Lower leg skin (tissue), 4 donors: ENCODE results near the gene TMEM239. TPM values are rescaled to one million over a fixed set of nuclear protein-coding genes. Genes with fewer than 3 reads are reported as not detected.

Experiments
- DNase-seq, 2 donors: peaks; one replicate each; pipeline ENCODE4 v3.0.0-alpha.2; 2019; ENCODE audit warnings: low spot score in 2 of 2
- H3K4me3 ChIP-seq: fragments of 200-600 bp; sonication (generic); 2 replicates; pipeline ENCODE4 v1.5.1; 2017; ENCODE audit warnings: mild to moderate bottlenecking, low read depth; ENCODE audit not compliant: poor library complexity, severe bottlenecking
- POLR2A ChIP-seq, 2 donors: fragments of 450-650 bp; IDR thresholded peaks; one replicate each; pipeline ENCODE4 v1.6.1; 2016 to 2017; ENCODE audit warnings: antibody characterized with exemption in 2 of 2, mild to moderate bottlenecking in 1 of 2, moderate library complexity in 1 of 2
- WGBS, 2 donors: methylation state at CpG; one replicate each; pipeline ENCODE4 v1.1.5; 2018; 5-methylcytosine and 5-hydroxymethylcytosine counted together
- intact Hi-C: fragments of 100-400 bp; cut with DNase I; formaldehyde crosslinking; loops from one replicate; pipeline ENCODE4 v1.15.0; 2023; ENCODE audit warnings: low total_unique reads
- total RNA-seq, 4 donors: library from RNA; depleted of rRNA; stranded (reverse); fragments of >200 nt; gene quantifications; one replicate each; pipeline ENCODE4 v1.1.0, GENCODE V29; 2016
- TF ChIP-seq, protein P1 (sequence below), 3 donors: fragments of 450-650 bp; IDR thresholded peaks; one replicate each; pipeline ENCODE4 v1.5.1; 2016; ENCODE audit warnings: antibody characterized with exemption in 3 of 3, mild to moderate bottlenecking in 3 of 3, moderate library complexity in 2 of 3

The TMEM239 gene
- total RNA-seq, 4 donors from 2014 or later: not detected

DNA sequence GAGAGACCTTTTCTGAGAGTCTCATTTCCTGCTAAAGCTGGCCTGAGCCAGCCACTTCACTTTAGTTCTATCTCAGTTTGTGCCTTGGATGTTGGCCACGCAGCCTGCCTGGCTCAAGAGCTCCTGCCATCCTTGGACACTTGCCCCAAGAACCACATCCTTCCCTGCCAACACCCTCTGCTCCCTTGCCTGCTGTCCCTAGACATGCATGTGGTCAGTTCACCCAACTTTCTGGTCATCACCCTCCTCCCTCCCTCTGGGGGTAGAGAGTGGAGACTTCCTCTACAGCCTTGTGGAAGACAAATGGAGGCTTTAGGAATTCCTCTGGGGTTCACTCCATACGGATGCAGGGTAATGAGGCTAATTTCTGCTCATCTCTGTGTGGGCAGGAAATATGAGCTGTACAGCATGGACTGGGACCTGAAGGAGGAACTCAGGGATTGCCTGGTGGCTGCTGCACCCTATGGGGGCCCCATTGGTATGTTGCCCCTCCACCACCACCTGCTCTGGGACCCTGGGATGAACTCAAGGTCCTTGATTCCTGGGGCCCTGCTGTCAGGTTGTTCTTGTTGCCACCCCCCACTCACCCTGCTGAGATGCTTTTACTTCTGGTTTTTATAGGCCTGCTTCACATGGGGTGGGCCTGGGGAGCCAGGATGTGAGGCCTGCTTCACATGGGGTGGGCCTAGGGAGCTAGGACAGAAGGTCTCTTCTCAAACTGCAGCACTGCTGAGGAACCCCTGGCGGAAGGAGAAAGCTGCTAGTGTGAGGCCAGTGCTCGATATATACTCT lies 43.4 kb downstream of the TMEM239 start:
- TF ChIP-seq POLR2A (IDR thresholded peaks at IDR 0.05): no peak
- TF ChIP-seq, protein P1, sequence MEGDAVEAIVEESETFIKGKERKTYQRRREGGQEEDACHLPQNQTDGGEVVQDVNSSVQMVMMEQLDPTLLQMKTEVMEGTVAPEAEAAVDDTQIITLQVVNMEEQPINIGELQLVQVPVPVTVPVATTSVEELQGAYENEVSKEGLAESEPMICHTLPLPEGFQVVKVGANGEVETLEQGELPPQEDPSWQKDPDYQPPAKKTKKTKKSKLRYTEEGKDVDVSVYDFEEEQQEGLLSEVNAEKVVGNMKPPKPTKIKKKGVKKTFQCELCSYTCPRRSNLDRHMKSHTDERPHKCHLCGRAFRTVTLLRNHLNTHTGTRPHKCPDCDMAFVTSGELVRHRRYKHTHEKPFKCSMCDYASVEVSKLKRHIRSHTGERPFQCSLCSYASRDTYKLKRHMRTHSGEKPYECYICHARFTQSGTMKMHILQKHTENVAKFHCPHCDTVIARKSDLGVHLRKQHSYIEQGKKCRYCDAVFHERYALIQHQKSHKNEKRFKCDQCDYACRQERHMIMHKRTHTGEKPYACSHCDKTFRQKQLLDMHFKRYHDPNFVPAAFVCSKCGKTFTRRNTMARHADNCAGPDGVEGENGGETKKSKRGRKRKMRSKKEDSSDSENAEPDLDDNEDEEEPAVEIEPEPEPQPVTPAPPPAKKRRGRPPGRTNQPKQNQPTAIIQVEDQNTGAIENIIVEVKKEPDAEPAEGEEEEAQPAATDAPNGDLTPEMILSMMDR (IDR thresholded peaks at IDR 0.05): no peak
- no peak for DNase-seq
- intact Hi-C loops: no loop called here
- 86 to 90% methylated on average over 4 of the region's 4 CpGs for WGBS, 2 donors
- H3K4me3 ChIP-seq: no peak overlapping the region

DNA sequence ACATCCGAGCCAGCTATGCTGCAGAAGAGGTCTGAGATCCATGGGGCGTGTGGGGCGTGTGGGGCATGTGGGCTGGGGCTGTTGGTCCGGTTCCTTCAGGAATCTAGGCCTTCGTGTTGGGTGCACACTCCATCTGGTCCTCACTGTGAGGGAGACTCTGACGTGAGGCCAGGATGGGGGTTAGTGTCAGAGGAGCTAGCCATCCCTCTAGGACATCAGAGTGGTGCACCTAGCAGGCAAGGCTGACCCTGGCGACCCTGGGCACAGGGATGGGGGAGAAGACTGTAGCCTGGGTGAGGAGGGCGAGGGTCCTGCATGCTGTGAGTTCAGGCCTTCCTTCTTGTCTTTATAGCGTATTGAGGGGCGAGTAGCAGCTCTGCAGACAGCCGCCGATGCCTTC lies 48.5 kb downstream of the TMEM239 start:
- WGBS, 2 donors: 94 to 97% methylated on average over 12 of the region's 12 CpGs
- intact Hi-C loops: no loop called here

DNA sequence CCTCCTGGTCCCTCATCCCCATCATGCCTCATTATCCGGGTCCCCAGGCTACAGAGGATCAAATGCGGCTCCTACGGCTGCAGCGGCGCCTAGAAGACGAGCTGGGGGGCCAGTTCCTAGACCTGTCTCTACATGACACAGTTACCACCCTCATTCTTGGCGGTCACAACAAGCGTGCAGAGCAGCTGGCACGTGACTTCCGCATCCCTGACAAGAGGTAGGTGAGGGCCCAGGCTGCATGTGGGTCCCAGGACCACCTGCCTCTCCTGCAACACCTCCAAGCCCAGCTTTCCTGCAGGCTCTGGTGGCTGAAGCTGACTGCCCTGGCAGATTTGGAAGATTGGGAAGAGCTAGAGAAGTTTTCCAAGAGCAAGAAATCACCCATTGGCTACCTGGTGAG lies 48.9 kb downstream of the TMEM239 start:
- no peak for TF ChIP-seq POLR2A (IDR thresholded peaks at IDR 0.05)
- TF ChIP-seq, protein P1 (IDR thresholded peaks at IDR 0.05): no peak

More for the DNA sequence above, 48.5 kb downstream of the TMEM239 start:
- no peak for TF ChIP-seq POLR2A (IDR thresholded peaks at IDR 0.05)
- TF ChIP-seq, protein P1 (IDR thresholded peaks at IDR 0.05): no peak
- peak in 1 of 2 donors; percentile 52 for DNase-seq
- H3K4me3 ChIP-seq: no peak overlapping the region

DNA sequence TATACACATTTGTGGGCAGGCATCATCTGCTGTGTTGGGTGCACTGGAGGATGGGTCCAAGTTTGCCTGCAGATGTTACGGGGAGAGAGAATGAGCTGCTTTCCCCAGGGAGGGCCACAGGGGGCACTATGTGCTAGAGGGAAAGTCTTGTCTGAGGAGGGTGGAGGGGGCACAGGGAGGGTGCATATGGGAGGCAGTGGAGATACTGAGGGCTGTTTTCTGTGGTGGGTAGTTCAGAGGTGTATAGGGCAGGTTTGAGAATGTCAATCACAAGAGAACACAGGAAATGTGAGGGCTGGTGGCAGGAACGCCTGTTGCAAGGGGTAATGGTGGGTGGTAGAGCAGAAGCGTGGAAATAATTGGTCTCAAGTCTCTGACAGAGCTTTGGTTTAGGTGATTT lies 49.5 kb downstream of the TMEM239 start:
- DNase-seq: no peak
- H3K4me3 ChIP-seq: no peak overlapping the region
- 93 to 96% methylated on average over 3 of the region's 3 CpGs for WGBS, 2 donors
- intact Hi-C loops: no loop called here
- TF ChIP-seq, protein P1 (IDR thresholded peaks at IDR 0.05): no peak
- no peak for TF ChIP-seq POLR2A (IDR thresholded peaks at IDR 0.05)

More for the DNA sequence above, 48.9 kb downstream of the TMEM239 start:
- DNase-seq: peak in 1 of 2 donors; percentile 62
- 95 to 96% methylated on average over 10 of the region's 10 CpGs for WGBS, 2 donors
- intact Hi-C loops: no loop called here
- H3K4me3 ChIP-seq: no peak overlapping the region

DNA sequence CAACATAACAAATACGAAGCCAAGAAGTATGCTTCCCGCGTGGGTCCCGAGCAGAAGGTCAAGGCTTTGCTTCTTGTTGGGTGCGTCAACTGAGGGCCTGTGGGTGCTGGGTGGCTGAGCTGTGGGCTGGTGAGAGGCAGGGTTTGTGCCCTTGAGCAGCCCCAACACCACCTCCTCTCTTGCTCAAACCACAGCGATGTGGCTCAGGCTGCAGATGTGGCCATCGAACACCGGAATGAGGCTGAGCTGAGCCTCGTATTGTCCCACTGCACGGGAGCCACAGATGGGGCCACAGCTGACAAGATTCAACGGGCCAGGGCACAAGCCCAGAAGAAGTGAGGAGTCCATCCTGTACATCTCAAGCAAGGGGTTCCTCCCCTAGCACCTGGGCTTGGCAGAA lies 50.1 kb downstream of the TMEM239 start:
- no peak for TF ChIP-seq POLR2A (IDR thresholded peaks at IDR 0.05)
- TF ChIP-seq, protein P1 (IDR thresholded peaks at IDR 0.05): no peak
- intact Hi-C loops: no loop called here
- WGBS, 2 donors: 93 to 96% methylated on average over 11 of the region's 11 CpGs
- DNase-seq: peak in 1 of 2 donors; percentile 76
- no peak overlapping the region for H3K4me3 ChIP-seq
